ENCODE measurements around the gene LIPE.

LIPE gene

DNA sequence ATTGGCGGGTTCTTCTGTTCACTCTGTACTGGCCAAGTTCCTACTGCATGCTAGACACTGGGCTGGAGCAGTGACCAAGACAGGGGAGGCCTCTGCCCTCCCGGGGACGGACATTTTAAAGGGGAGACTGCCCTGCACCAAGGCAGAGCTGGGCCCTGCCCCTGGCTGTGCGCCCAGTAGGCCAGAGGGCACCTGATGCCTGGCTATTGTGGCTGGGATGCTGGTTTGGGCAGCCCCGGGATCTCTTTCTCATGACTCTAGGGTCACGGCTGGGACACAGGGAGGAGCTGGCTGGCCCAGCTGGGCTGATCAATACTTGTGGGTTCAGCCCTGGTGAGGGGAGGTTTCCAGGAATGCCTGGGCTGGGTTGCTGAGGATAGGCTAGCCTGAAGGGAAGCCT is 17.7 kb downstream of the LIPE start:
- no peak for DNase-seq

- DNase-seq, result no peak
Observed at GRCh38 chr19:42407816-42408175, 19.4 kb downstream of the LIPE start.

- no peak for DNase-seq
Observed at GRCh38 chr19:42407085-42407815, 19.9 kb downstream of the LIPE start.

- no peak for DNase-seq
Observed at GRCh38 chr19:42406111-42406510, 21.1 kb downstream of the LIPE start.

- DNase-seq, result no peak
Observed at GRCh38 chr19:42403586-42403985, 23.6 kb downstream of the LIPE start.

- DNase-seq, result no peak
Observed at GRCh38 chr19:42402376-42403116, 24.6 kb downstream of the LIPE start.

- DNase-seq, result peak; percentile 89
Observed at GRCh38 chr19:42401365-42402303, 25.6 kb downstream of the LIPE start.

DNA sequence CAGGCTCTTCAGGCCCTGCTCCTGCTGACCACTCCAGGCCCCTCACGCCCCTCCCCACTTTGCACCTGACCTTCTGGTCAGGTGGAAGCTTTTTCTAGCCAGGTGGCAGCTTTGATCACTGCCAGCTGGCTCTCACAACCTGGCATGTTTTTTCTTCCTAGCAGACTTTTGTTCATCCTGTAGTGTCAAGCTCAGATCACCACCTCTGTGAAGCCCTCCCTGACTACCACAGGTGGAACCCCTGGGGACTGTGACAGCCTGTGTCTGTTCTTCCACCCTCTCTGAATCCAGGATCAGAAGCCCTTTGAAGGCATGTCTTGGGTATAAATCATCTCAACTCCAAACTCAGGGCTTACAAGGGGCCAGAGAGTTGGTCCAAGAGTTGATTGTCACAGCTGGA is 26.8 kb downstream of the LIPE start:
- DNase-seq, result no peak

GRCh38 chr19:42397263-42398166 is 29.7 kb downstream of the LIPE start:
- DNase-seq, result no peak

DNA sequence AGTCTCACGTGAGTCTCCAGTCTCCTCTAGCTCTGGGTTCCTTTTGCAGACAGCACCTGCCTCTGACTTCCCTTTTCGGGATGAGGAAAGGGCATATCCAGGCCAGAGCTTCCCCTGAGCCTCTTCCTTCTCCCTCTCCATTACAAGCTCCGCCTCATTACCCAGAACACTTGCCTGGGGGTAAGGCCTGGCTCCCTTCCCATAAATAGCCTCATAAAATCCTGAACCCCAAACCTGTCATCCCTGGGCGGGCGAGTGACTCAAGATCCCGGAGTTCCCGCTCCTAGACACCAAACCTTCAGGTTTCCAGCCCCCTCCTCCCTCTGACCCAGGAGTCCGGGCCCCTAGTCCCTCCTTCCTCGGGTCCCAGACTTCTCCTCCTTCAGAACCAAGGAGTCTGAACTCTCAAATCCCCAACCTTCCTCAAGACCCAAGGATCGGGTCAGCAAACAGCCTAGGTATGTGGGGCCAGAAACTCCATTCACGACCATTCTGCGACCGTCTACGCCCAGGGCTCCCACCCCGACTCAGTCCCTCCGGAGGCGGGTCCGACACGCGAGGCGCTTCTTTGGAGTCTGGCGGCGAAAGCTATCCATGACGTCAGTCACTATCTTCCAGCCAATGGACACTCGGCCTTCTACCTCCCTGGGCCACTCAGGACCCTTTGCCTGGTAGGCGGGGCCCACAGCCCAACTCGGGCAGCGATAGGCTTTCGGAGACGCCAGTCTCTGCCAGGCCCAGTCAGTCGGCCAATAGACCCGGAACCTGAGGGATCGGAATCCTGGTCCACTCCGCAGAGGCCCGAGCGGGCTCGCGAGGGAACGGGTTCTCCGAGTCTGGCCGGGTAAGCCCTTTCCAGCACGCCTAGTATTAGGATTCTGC is 30.6 kb downstream of the LIPE start:
- DNase-seq, result peak; percentile 100

DNA sequence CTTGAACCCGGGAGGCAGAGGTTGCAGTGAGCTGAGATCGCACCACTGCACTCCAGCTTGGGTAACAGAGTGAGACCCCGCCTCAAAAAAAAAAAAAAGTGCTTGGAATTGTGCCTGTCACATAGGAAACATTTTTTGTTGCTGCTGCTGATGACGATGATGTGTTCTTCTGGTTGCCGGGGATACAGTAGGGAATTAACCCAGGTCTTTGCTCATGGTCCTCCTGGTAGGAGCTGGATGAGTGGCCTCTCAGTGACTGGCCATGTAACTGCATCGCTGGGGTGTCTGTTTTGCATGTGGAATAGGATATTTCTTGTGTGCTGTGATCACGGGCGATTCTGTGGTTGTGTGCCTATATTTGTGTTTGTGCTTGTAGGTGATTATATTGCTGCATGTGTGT is 32.4 kb downstream of the LIPE start:
- DNase-seq, result no peak

GRCh38 chr19:42392165-42392564 is 35.0 kb downstream of the LIPE start:
- no peak for DNase-seq

GRCh38 chr19:42389899-42390298 is 37.3 kb downstream of the LIPE start, which contains the start of gene CNFN:
Gene CNFN, minus strand, starts transcription at chr19:42390297. Its CDS starts 1,260 bp downstream, at chr19:42389037.
- no peak for DNase-seq

DNA sequence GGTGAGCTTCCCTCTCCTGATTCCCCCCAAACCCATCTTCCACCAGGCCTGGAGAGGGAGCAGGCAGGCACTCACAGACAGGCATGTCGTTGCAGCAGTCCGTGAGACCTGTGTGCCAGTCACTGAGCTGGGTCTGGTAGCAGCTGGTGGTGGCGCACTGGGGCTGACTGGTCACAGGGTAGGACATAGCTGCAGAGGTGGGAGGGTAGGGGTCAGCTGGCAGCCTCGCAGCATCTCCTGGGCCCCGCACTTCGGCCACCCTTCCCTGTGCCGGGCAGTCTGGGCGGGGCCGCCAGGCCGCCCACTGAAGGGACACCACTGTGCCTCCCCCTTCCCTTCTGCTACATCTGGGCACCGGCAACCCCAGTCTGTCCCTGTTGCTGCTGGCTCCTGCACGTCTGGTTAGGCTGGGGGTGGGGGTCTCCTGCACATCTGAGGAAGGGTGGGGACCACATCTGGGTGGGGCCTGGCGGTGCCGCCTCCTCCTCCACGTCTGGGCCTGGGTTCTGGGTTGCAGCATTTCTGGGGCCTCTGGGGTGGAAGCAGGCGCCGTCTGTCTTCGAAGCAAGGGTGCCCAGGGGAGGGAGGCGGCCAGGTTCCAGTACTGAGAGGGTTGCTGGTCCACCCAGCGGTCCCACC is 38.2 kb downstream of the LIPE start:
- no peak for DNase-seq

GRCh38 chr19:42386974-42387707 is 40.0 kb downstream of the LIPE start:
- DNase-seq, result peak; percentile 94

DNA sequence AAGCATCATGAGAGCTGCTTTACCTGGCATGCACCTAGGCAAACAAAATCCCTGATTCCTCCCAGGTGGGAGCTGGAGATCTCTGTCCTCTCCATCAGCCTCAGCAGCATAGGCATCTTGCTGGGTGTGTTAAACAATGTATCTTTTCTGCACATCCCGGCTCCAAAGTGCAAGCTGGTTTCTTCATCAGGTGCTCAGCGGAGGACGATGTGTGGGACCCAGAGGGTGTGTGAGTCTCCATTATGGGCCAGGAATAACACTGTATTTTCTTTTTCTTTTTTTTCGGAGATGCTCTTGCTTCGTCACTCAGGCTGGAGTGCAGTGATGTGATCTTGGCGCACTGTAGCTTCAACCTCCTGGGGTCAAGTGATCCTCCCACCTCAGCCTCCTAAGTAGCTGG is 47.0 kb downstream of the LIPE start:
- DNase-seq, result no peak

GRCh38 chr19:42378225-42379215 is 48.7 kb downstream of the LIPE start:
- DNase-seq, result no peak

DNA sequence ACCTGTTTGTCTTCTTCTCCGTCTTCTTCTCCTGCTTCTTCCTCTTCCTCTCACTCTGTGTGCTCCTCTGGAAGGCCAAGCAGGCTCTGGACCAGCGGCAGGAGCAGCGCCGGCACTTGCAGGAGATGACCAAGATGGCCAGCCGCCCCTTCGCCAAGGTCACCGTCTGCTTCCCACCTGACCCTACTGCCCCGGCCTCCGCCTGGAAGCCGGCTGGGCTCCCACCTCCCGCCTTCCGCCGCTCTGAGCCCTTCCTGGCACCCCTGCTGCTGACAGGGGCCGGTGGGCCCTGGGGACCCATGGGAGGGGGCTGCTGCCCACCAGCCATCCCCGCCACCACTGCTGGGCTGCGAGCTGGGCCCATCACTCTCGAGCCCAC is 51.0 kb downstream of the LIPE start:
- DNase-seq, result no peak

Data from islet precursor cell (in vitro differentiated cells).